Left colon (tissue), 2 donors: ENCODE results near the gene GALNT18. TPM values are rescaled to one million over a fixed set of nuclear protein-coding genes. Genes with fewer than 3 reads are reported as not detected.
"Not testable (repeated sequence)": the region's sequence is repeated elsewhere in the genome, so short reads cannot be mapped to it uniquely, and the experiment has no call there.

Source experiments
- ATAC-seq: fragments of 200-7000 bp; cut with Tn5 transposase; one replicate; pipeline ENCODE4 v1.9.1; 2020; ENCODE audit warnings: mild to moderate bottlenecking, moderate library complexity
- DNase-seq, 2 donors: peaks; one replicate each; pipeline ENCODE4 v3.0.0-alpha.2; 2020
- intact Hi-C, 2 donors: fragments of 100-400 bp; cut with DNase I in 1 of 2; cut with micrococcal nuclease in 1 of 2; formaldehyde crosslinking; loops; one replicate each; pipeline versions ENCODE4 v1.11.2 to v1.14.0; 2022; cut with DNase I, micrococcal nuclease
- total RNA-seq, 2 donors: library from RNA; stranded (reverse); fragmentation: NEBNext Ultra II Directional; extraction: Animal tissue kit (Norgen Biotek cat#: 25700); gene quantifications; one replicate each; pipeline ENCODE4 v1.2.1, GENCODE V29; 2021
- donor health status: DM: no; HTN: no; CAD: no.
- donor health status: DM: yes; HTN: yes; CAD: no.

The GALNT18 gene
- total RNA-seq, 2 donors from 2014 or later: 3.6 to 5.9 TPM

DNA sequence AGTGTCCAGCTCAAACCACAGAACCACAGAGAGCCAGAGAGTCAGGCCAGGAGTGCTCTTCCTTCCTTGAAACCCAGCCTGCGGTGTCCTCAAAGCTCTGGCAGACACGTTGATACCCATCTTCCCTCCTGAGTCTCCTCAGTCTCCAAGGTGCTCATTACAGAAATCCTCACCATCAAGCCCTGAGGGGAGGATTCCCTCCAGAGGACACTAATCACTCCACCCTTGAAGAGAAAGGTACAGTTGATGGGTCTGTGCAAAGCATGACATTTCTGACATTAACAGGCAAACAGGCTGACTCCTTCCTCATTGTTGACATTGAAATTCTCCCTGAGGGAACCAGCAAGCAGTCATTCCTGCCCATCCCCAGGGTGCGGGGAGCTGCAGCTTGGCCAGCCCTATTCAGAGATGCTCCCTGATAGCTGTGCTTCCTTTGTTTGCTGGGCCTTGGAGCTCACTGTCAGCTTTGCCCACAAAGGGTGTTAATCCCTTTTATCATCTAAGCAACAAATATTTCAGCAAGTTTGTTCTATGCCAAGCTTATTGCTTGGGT, 167.1 kb downstream of the GALNT18 start:
- DNase-seq: no peak
- ATAC-seq: no peak
- intact Hi-C loops: no loop called here

DNA sequence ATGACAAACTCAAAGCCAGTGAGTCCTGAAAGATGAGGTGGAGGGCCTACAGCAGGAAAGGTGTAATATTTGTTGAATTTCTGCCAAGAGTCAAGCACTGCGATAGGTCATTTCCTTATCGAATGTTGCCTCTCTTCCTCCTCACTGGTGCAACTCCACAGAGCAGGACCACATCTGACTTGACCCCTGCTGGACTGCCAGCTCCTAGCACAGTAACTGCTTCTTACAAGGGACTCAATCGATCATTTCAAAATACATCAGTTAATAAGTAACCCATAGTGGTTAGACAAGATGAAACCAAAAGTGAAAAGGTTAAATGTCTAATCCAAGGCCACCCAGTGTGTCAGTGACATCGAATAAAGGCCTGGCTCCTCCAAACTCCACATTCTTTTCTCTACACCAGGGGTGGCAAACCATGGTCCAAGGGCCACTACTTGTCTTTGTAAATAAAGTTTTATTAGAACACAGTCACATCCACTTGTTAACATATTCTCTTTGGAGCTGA, 170.3 kb downstream of the GALNT18 start:
- intact Hi-C loops: no loop called here
- no peak for DNase-seq
- peak; percentile 58 for ATAC-seq

GRCh38 chr11:11450744-11451362, 171.0 kb downstream of the GALNT18 start:
- intact Hi-C loops: no loop called here
- DNase-seq (no peak), ATAC-seq (no peak)

- ATAC-seq (no peak), DNase-seq (no peak)
- intact Hi-C loops: no loop called here
Observed at GRCh38 chr11:11449327-11449726, 172.5 kb downstream of the GALNT18 start.

- intact Hi-C loops: no loop called here
- ATAC-seq (no peak), DNase-seq (no peak)
Observed at GRCh38 chr11:11448626-11449025, 173.2 kb downstream of the GALNT18 start.

GRCh38 chr11:11447601-11448000, 174.2 kb downstream of the GALNT18 start:
- intact Hi-C loops, ATAC-seq, DNase-seq: not testable (repeated sequence)

- DNase-seq: no peak
- ATAC-seq: no peak
- intact Hi-C loops: no loop called here
Observed at GRCh38 chr11:11446967-11447366, 174.8 kb downstream of the GALNT18 start.

DNA sequence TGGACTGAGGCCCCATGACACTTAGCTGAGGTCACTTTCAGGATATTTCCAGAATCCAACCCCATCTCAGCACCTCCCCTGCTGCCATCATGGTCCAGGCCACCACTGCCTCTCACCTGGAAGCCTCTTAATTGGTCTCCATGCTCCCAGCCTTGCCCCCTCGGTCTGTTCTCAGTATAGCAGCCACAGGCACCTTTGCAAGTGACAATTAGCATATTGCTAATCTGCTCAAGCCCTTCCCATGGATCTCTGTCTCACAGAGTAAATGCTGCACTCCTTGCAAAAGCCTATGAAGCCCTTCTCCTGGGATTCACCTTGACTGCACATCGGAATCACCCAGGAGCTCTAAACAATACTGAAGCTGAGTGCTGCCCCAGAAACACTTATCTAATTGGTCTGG, 175.2 kb downstream of the GALNT18 start:
- intact Hi-C loops: no loop called here
- no peak for DNase-seq
- no peak for ATAC-seq

DNA sequence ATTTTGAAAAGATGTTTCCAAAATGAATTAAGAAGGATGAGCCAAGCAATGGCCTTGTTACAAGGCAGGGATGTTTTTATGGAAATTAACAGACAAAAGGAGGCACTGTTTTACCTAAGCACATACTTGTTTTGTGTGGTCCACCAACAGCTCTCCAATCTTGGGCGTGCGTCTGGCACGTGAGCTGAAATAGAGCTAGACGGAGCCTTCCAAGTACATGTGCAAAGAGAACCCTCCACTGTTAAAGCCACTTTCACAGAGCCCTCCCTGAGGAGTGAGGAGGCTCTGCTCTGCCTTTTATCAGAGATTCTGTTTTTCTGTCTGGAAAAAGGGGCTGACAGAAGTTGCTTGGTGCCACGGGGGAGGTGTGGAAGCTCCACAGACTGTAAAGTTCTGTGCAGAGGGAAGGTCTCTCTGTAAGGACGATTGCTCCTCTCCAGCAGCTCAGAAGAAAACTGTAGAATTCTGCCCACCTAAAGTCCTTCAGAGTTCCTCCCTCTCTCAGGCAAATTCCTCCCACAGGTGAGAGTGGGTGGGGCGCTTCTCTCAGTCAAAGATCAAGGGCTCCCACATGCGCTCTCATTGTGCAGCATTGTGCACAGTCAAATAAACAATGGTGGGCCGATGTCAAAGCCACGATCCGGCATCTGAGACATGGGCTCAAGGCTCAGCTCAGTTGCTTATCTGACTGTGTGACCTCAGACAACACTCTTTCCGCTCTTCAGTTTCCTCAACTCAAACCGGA, 176.2 kb downstream of the GALNT18 start:
- DNase-seq (no peak), ATAC-seq (no peak)
- intact Hi-C loops: no loop called here

GRCh38 chr11:11444804-11445131, 177.0 kb downstream of the GALNT18 start:
- ATAC-seq: no peak

GRCh38 chr11:11444027-11444803, 177.6 kb downstream of the GALNT18 start:
- ATAC-seq (peak; percentile 66), DNase-seq (no peak)
- intact Hi-C loops: no loop called here

More at GRCh38 chr11:11444804-11445131, 177.0 kb downstream of the GALNT18 start:
- intact Hi-C loops: no loop called here
- no peak for DNase-seq

GRCh38 chr11:11442791-11443190, 179.0 kb downstream of the GALNT18 start:
- no peak for ATAC-seq

GRCh38 chr11:11441516-11441915, 180.3 kb downstream of the GALNT18 start:
- intact Hi-C loops: no loop called here
- DNase-seq (no peak), ATAC-seq (no peak)

More at GRCh38 chr11:11442791-11443190, 179.0 kb downstream of the GALNT18 start:
- intact Hi-C loops: no loop called here
- DNase-seq: no peak

- DNase-seq (no peak), ATAC-seq (no peak)
- intact Hi-C loops: no loop called here
Observed at GRCh38 chr11:11441091-11441490, 180.7 kb downstream of the GALNT18 start.

DNA sequence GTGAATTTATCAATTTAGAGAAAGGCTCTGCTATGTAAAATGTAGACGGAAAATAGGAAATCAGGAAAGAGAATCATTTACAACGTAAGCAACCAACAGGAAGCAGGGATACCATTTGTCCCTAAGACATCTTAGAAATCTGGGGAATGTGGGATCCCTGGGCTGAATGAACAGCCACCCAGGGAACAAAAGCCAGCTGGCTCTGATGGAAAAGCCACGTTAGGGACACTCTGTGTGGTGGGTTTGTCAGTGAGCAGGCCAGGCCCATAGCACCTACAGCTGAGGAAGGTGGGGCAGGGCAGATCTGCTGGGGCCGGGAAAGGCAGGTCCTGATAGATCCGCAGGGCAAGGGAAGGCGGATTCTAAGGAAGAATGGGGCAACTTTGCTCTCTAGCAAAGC, 181.7 kb downstream of the GALNT18 start:
- intact Hi-C loops: no loop called here
- ATAC-seq (no peak), DNase-seq (no peak)

DNA sequence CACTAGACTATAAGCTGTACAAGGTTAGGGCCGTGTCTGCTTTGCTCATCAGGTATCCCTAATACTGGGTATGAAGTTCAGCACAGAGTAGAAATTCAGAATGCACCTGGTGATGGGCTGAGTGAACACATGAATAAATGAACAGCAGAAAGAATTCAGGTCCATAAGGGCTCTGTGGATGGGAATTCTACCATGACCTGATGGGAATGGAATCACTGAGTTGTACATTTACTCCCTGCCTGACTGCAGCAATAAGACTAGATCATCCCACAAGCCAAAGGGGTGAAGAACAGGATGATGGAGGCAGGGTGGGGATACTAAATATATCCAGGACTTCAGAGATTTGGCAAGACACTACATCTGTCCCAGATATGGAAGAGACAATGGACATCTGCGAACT, 182.2 kb downstream of the GALNT18 start:
- no peak for DNase-seq
- ATAC-seq: no peak
- intact Hi-C loops: no loop called here

DNA sequence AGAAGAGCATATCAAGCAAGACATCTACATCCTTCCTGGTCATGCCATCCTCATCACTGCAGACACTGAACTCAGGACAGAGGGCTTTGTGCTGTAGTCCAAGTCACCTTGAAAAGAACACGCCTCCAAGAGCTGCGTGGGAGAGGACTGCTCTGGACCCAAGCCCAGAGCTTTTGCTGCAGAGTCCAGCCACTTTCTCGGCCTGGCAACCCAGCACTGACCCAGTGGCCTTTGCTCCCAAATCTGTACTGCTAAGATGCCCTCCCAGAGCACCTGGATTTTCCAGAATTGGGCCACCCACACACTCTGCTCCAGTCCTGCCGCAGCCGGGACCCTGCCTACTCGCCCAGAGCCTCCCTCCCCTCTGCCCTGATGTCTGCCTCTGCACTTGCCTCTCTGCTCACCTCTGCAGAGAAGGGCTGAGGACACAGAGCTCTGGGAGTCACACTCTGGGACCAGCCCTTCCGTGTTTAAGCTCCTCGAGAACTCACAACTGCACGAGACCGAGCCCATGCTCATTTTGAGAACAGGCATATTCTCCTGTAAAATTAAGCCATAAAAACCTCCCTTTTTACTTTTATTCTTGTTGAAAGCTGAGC, 185.0 kb downstream of the GALNT18 start:
- DNase-seq (no peak), ATAC-seq (no peak)
- intact Hi-C loops: no loop called here

- intact Hi-C loops: no loop called here
- no peak for DNase-seq
- no peak for ATAC-seq
Observed at GRCh38 chr11:11435635-11436034, 186.2 kb downstream of the GALNT18 start.

GRCh38 chr11:11433960-11434359, 187.8 kb downstream of the GALNT18 start:
- no peak for DNase-seq
- ATAC-seq: no peak
- intact Hi-C loops: no loop called here
